DMS 273 (cell line): ENCODE results near the gene EFCAB9.
"Not testable (repeated sequence)": the region's sequence is repeated elsewhere in the genome, so short reads cannot be mapped to it uniquely, and the experiment has no call there.

Source experiments
- DNase-seq: peaks from one replicate; lab custom pipeline; 2025; ENCODE audit not compliant: unreplicated experiment; lab: John Stamatoyannopoulos, UW

Gene EFCAB9

GRCh38 chr5:172188033-172188892 is 5.7 kb upstream of the EFCAB9 start, which contains the start of gene STK10:
TSS of gene STK10 (minus strand) at chr5:172188224. CDS start at chr5:172188042, 182 bp downstream.
- peak; percentile 97 for DNase-seq

DNA sequence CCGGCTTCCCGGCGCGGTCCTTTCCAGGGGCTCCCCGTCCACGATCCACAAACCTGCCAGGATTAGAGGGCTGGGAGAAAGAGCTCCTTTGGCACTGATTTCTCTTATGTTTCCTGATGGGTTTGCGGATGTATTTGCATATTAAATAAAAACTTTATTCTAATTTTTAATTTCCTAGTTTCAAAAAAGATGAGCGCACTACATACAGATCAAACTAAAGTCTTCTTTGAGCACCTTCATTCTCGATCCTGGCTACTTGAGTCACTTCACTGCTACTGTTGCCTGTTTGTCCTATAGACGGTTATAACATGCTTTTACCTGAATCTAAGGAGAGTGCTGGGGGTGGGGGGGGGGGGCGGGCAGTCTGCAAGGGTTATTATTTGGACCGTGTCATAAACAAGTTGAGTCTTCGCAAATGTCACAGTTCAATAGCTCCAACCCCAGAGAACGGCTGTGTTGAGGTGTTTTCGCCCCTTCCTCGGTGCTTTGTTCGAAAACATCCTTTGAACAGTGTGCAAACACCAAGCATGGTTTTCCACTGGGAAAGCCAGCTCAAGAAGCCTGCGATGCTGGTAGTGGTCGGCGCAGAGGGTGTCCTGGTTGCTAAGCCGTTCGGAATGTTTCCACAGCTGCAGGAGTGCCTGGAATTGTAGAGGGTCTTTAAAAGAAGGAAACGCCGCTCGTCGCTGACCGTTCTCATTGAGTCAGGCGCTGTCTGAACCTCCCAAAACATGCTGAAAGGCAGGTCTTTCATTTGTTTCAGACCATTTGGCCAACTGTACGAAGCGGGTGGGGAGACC is 4.9 kb upstream of the EFCAB9 start:
- no peak for DNase-seq

- DNase-seq, result no peak
These were observed 4.2 kb upstream of the EFCAB9 start for GRCh38 chr5:172189693-172190296.

DNA sequence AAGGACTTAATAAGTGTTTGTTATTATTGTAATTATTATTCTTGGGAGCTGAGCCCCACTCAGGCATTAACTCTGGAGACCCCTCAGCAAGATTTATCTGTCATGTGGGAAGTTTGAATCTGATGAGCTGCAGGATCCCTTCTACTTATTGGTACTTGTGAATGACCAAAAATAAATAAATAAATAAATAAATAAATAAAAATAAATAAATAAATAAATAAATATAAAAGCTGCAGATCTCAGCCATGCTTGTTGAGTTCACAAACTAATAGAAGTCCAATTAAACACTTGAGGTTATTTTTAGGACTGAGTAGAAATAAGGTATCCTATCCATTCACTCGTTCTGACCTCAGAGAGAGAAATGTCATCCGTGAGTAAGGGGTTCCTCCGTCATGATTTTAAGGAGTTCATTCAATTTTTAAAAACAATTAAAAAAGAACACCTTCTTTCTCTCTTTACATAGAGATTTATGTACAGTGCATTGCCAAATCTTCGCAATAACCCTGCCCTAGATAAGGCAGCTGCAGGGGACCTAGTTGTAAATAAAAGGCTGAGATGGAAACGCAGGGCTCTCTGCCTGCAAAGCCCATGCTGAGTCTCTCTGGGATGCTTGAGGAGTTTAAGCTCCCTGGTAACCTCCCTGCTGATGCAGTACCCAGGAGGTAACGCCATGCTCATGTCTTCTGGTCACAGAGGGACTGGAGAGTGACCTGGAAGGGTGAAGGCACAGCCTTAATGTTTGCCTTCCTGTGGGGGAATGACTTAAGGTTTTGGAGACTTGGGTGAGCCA is 1.2 kb downstream of the EFCAB9 start:
- DNase-seq, result no peak

DNA sequence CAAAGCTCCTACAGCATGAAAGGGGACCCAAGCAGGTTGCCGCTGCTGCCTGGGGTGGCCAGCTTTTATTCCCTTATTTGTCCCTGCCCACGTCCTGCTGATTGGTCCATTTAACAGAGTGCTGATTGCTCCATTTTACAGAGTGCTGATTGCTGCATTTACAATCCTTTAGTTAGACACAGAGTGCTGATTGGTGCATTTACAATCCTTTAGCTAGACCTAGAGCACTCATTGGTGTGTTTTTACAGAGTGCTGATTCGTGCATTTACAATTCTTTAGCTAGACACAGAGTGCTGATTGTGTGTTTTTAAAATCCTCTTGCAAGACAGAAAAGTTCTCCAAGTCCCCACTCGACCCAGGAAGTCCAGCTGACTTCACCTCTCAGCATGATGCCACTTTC is 3.8 kb downstream of the EFCAB9 start:
- not testable (repeated sequence) for DNase-seq

GRCh38 chr5:172199446-172199845 is 5.5 kb downstream of the EFCAB9 start:
- no peak for DNase-seq

DNA sequence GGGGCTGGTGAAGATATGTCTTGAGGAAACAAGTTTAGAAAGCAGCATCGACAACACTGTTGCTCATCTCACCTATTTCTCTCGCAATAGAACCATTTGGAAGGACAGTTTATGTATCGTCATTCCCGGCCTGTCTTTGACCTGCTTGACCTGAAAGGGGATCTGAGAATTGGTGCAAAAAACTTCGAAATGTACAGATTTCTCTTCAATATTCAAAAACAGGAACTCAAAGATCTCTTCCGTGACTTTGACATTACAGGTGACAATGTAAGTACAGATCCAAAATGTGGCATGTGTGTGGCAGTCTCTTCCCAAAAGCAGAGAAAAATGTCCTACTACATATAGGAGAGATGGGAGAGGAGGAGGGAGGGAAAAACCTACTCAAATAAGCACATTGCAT is 6.5 kb downstream of the EFCAB9 start:
- no peak for DNase-seq

GRCh38 chr5:172205984-172206383 is 12.0 kb downstream of the EFCAB9 start:
- not testable (repeated sequence) for DNase-seq

DNA sequence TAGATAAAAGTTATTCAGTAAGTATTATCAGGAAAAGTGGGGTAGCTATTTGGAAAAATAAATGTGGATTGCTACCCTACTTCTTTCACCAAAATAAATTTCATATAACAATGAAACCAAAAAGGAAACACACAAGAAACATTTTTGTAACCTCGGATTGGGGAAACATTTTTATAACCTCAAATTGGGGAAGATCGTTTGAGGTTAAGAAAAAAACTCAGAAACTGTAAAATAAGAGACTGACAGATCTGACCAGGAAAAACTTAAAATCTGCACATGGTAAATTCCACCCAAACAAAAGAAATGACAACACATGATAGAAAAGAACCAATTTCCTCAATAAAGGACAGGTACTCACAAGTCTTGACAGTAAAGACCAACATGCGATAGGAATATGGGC is 13.5 kb downstream of the EFCAB9 start:
- DNase-seq, result no peak

GRCh38 chr5:172209714-172210113 is 15.7 kb downstream of the EFCAB9 start:
- DNase-seq, result no peak

- DNase-seq, result no peak
These were observed 17.7 kb downstream of the EFCAB9 start for GRCh38 chr5:172211676-172212075.

DNA sequence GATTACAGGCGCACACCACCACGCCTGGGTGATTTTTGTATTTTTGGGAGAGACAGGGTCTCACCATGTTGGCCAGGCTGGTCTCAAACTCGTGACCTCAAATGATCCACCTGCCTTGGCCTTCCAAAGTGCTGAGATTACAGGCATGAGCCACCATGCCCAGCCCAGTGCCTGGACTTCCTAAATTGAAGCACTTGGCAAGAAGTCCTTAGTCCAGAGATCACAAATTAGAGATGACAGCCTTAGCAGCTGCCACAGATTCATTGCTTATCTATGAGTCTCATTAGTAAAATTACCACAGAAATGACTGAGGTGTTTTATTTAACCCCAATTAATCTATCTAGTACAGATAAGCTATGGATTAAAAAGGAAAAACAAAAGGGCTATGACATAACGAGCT is 19.2 kb downstream of the EFCAB9 start:
- no peak for DNase-seq

- no peak for DNase-seq
These were observed 22.4 kb downstream of the EFCAB9 start for GRCh38 chr5:172216345-172216744.

GRCh38 chr5:172219296-172219695 is 25.3 kb downstream of the EFCAB9 start:
- DNase-seq, result peak; percentile 59

GRCh38 chr5:172223901-172224873 is 30.2 kb downstream of the EFCAB9 start:
- peak; percentile 38 for DNase-seq

DNA sequence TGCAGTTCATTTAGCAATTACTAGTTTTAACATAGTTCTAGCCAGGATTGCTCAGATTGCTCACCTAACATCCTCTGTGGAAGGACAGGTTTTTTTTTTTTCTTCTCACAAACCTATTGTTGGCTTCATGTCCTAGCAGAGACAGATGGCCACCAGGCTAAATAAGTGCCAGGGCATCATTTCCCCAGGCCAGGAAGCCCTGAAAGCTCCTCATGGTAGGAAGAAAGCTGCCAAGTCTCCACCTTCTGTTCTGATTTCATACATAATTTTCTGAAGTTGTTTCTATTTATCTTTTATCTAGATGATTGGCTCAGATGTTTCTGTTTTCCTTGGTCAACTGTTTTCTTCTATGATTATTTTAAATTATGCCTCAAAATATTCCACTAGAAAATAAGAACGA is 31.0 kb downstream of the EFCAB9 start:
- peak; percentile 94 for DNase-seq

DNA sequence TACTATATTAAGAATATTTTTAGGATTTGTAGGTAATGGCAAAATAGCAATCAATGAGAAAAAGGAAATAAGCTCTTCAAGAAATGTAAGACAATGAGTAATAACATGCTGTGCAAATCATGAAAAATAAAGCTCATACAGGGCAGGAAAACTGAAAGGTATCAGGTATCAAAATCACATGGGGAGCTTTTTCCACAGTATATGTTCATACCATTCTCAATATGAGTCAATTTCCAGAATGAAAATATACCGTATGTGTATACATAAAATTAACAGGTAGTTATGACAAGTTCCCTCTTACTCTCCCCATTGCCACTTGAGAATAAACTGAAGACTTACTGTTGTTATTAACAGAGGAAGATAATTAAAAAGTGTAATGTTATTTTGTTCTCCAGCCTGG is 35.9 kb downstream of the EFCAB9 start:
- DNase-seq, result no peak

DNA sequence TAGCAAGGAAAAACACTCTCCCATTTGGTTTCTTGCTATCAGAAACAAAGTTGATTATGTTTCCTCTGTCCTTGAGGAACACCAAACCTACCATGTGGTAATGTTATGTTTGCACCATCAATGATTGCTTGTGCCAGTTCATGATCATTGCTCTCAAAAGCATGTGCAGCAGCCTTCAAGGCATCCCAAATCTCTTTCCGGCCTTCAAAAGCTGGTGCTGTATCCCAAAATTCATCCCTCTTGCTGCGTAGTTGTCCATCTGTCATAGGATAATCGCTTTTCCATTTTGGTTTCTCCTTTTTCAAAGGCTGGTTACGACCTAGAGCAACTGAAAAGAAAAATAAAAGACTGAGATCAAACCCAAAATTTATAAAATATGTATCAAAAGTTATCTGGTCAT is 40.1 kb downstream of the EFCAB9 start:
- DNase-seq, result no peak

GRCh38 chr5:172235132-172235780 is 41.3 kb downstream of the EFCAB9 start:
- no peak for DNase-seq
